Measurements from ENCODE around the gene MAFF. TPM values are rescaled to one million over a fixed set of nuclear protein-coding genes. Genes with fewer than 3 reads are reported as not detected.
A peak's percentile ranks its signal among the peaks of the same experiment; 100 is the strongest.
"Not testable (repeated sequence)": the region's sequence is repeated elsewhere in the genome, so short reads cannot be mapped to it uniquely, and the experiment has no call there.

MAFF gene
- total RNA-seq, 1 donor from 2014 or later, result 4.5 TPM

DNA sequence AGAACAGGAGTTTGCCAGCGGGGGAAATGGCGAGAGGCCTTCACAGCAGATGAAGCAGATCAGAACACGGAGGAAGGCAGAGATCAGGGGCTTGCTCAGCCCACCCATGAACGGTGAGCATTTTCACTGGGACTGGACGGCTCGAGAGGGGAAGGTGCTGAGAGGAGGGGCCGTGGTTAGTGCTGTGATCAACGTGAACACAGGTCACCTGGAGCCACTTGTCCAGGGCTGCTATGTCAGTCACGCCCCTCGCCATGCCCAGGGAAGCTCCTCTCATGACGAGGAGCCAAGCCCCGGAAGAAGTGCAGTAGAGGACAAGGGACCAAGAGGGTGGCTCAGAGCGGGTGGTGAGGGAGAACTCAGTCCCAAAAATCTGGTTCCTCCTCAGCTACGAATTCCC lies 27.2 kb upstream of the MAFF start:
- intact Hi-C loops (cut with micrococcal nuclease), result no loop called here
- no peak for TF ChIP-seq CTCF (IDR thresholded peaks at IDR 0.05)
- H3K27me3 Mint-ChIP-seq, result no peaks in the 10 kb centered on the region
- no peak overlapping the region for H3K27ac Mint-ChIP-seq
- no peak for ATAC-seq (ENCODE audit: low read depth)
- POLR2A ChIA-PET, result interaction anchor here (2.2 kb wide), 1 partner anchor 11 kb away, joined by 11 read pairs; no protein-coding TSS in a partner anchor
- CTCF ChIA-PET, result interaction anchor here (0.8 kb wide), 1 partner anchor 24 kb away, joined by 3 read pairs; no protein-coding TSS in a partner anchor
- H3K9me3 Mint-ChIP-seq, result no peaks in the 10 kb centered on the region
- peaks cover 34% of the 10 kb centered on the region for H3K4me1 Mint-ChIP-seq
- H3K4me3 Mint-ChIP-seq, result no peak overlapping the region
- no peak for DNase-seq
- peaks cover 2% of the 10 kb centered on the region for H3K36me3 Mint-ChIP-seq (ENCODE audit: low read depth)

- intact Hi-C loops (cut with micrococcal nuclease), result no loop called here
- ChIA-PET POLR2A (interaction anchor here (1.6 to 2.2 kb wide), 2 partner anchors 11 to 12 kb away, joined by 3 to 11 read pairs; no protein-coding TSS in a partner anchor), CTCF (interaction anchor here (0.8 to 0.9 kb wide), 2 partner anchors 25 to 61 kb away, joined by 3 read pairs; no protein-coding TSS in a partner anchor)
- no peak for TF ChIP-seq CTCF (IDR thresholded peaks at IDR 0.05)
- no peak for DNase-seq
- Mint-ChIP-seq H3K4me1 (peaks cover 42% of the 10 kb centered on the region), H3K27me3 (no peaks in the 10 kb centered on the region), H3K4me3 (no peak overlapping the region), H3K27ac (no peak overlapping the region), H3K36me3 (ENCODE audit: low read depth) (peaks cover 2% of the 10 kb centered on the region), H3K9me3 (no peaks in the 10 kb centered on the region)
- no peak for ATAC-seq (ENCODE audit: low read depth)
Observed at GRCh38 chr22:38175206-38176118, 26.3 kb upstream of the MAFF start.

DNA sequence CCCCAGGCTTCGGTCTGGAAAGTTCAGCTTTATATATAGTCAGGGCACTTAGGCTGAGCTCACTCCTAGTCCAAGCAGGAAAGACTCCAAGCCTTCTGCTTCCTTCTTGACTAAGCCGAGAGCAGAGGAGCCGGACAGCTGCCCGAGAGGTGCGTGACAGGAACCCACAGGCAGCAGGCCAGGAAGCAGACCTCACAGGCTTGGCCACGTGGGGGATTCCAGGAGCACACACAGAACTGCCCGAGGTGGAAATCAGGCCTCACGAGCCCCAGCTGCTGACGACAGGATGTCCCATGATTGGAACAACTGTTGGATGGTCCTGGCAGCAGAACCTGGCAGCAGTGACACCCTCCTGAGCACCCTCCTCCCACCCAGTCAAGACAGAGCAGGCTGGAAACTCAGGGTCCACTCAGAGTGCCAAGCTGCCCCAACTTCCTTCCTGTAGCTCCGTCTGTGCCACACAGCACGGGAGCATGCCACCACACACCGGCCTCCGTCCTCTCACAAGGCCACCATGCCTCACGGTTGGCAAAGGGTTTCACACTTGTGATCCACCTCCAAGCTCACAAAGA lies 25.5 kb upstream of the MAFF start:
- intact Hi-C loops (cut with micrococcal nuclease), result no loop called here
- no peaks in the 10 kb centered on the region for H3K27me3 Mint-ChIP-seq

GRCh38 chr22:38177044-38177443 lies 24.8 kb upstream of the MAFF start:
- H3K4me1 Mint-ChIP-seq, result peaks cover 58% of the 10 kb centered on the region
- POLR2A ChIA-PET, result interaction anchor here (0.7 to 2.2 kb wide), 3 partner anchors 10 to 610 kb away, joined by 3 to 11 read pairs (median 5); no protein-coding TSS in a partner anchor

More for the DNA sequence above, 25.5 kb upstream of the MAFF start:
- ATAC-seq (ENCODE audit: low read depth) (peak; percentile 35), DNase-seq (no peak)
- no peak for TF ChIP-seq CTCF (IDR thresholded peaks at IDR 0.05)
- Mint-ChIP-seq H3K27ac (peak overlapping the region; percentile 35), H3K36me3 (ENCODE audit: low read depth) (peaks cover 2% of the 10 kb centered on the region), H3K9me3 (no peaks in the 10 kb centered on the region), H3K4me1 (peaks cover 50% of the 10 kb centered on the region), H3K4me3 (no peak overlapping the region)
- ChIA-PET CTCF (interaction anchor here (0.9 kb wide), 1 partner anchor 61 kb away, joined by 3 read pairs; no protein-coding TSS in a partner anchor), POLR2A (interaction anchor here (1.6 to 2.2 kb wide), 2 partner anchors 10 to 13 kb away, joined by 3 to 11 read pairs; no protein-coding TSS in a partner anchor)

GRCh38 chr22:38177571-38177925 lies 24.2 kb upstream of the MAFF start:
- H3K27ac Mint-ChIP-seq; H3K27me3 Mint-ChIP-seq; DNase-seq; ATAC-seq (ENCODE audit: low read depth); H3K9me3 Mint-ChIP-seq; CTCF ChIA-PET; POLR2A ChIA-PET; H3K4me3 Mint-ChIP-seq; intact Hi-C loops (cut with micrococcal nuclease); H3K36me3 Mint-ChIP-seq (ENCODE audit: low read depth): not testable (repeated sequence)
- peaks cover 59% of the 10 kb centered on the region for H3K4me1 Mint-ChIP-seq

More at GRCh38 chr22:38177044-38177443, 24.8 kb upstream of the MAFF start:
- no peak for TF ChIP-seq CTCF (IDR thresholded peaks at IDR 0.05)
- ATAC-seq (ENCODE audit: low read depth) (no peak), DNase-seq (no peak)
- Mint-ChIP-seq H3K9me3 (no peaks in the 10 kb centered on the region), H3K4me3 (no peak overlapping the region), H3K27me3 (no peaks in the 10 kb centered on the region), H3K36me3 (ENCODE audit: low read depth) (peaks cover 4% of the 10 kb centered on the region), H3K27ac (peak overlapping the region; percentile 35)
- CTCF ChIA-PET, result no interaction called here
- intact Hi-C loops (cut with micrococcal nuclease), result no loop called here
